H1 (cell line): ENCODE data around the gene ELOVL1. TPM values are rescaled to one million over a fixed set of nuclear protein-coding genes. Genes with fewer than 3 reads are reported as not detected.

ENCODE experiments used
- BCL11A ChIP-seq, 2 experiments: IDR thresholded peaks; one replicate each; pipeline ENCODE4 v1.6.1; 2011; ENCODE audit warnings: low read depth in 2 of 2, low read length in 2 of 2, mild to moderate bottlenecking in 2 of 2
- CREB1 ChIP-seq: IDR thresholded peaks from 2 replicates; pipeline ENCODE4 v1.6.1; 2012; ENCODE audit warnings: inconsistent platforms
- FOSL1 ChIP-seq: IDR thresholded peaks from 2 replicates; pipeline ENCODE4 v1.6.1; 2011; ENCODE audit warnings: mild to moderate bottlenecking, low read depth, low read length, moderate library complexity; ENCODE audit not compliant: insufficient read depth
- POLR2A ChIP-seq, 2 experiments: IDR thresholded peaks; 1 replicate in 1 of 2; 2 replicates in 1 of 2; pipeline ENCODE4 v1.6.1; 2011; ENCODE audit warnings: low read depth in 2 of 2, low read length in 2 of 2, mild to moderate bottlenecking in 2 of 2; ENCODE audit errors: control extremely low read depth in 1 of 2
- POLR2AphosphoS5 ChIP-seq: IDR thresholded peaks from 2 replicates; pipeline ENCODE4 v1.6.1; 2011; ENCODE audit warnings: low read depth, low read length
- SIRT6 ChIP-seq: IDR thresholded peaks from one replicate; pipeline ENCODE4 v1.7.1; 2012; ENCODE audit warnings: low read length, inconsistent platforms
- SP4 ChIP-seq: IDR thresholded peaks from 2 replicates; pipeline ENCODE4 v1.6.1; 2012; ENCODE audit warnings: low read length, inconsistent platforms
- SRF ChIP-seq: IDR thresholded peaks from 2 replicates; pipeline ENCODE4 v1.6.1; 2011; ENCODE audit warnings: mild to moderate bottlenecking, low read depth, low read length, moderate library complexity
- TAF1 ChIP-seq: IDR thresholded peaks from 2 replicates; pipeline ENCODE4 v1.6.1; 2011; ENCODE audit warnings: mild to moderate bottlenecking, low read depth, low read length
- TAF7 ChIP-seq: optimal IDR thresholded peaks from 2 replicates; pipeline ENCODE3; 2011; ENCODE audit warnings: low read depth, mild to moderate bottlenecking, inconsistent platforms, low read length, moderate library complexity, borderline replicate concordance
- TBP ChIP-seq: IDR thresholded peaks from 2 replicates; pipeline ENCODE4 v1.6.1; 2011; ENCODE audit warnings: low read depth, low read length, improper control_type of control experiment
- polyA plus RNA-seq, 7 experiments: library from polyadenylated mRNA; depleted of rRNA in 3 of 7; stranded (reverse) in 5 of 7; unstranded in 2 of 7; fragments of >200 nt in 5 of 7; fragments of 200-250 nt in 2 of 7; gene quantifications; 1 replicate in 5 of 7; 2 replicates in 1 of 7; 4 replicates in 1 of 7; pipeline versions ENCODE4 v1.2.1 to v1.2.3, GENCODE V29; 2011 to 2013; ENCODE audit warnings: missing spikeins in 2 of 7, mixed read lengths in 2 of 7
- total RNA-seq: library from RNA; stranded (reverse); fragmentation: NEBNext Ultra II Directional; extraction: Animal tissue kit (Norgen Biotek cat#: 25700); gene quantifications from 2 replicates; pipeline ENCODE4 v1.2.1, GENCODE V29; 2021
- TF ChIP-seq, protein P1 (sequence below): fragments of 300-600 bp; sonication (generic); IDR thresholded peaks from 2 replicates; pipeline ENCODE4 v1.7.1; 2012; ENCODE audit warnings: low read length, moderate library complexity, mild to moderate bottlenecking, inconsistent platforms; ENCODE audit not compliant: insufficient replicate concordance

The ELOVL1 gene
- total and polyA plus RNA-seq, 2 of the 8 experiments (the other 6 are each of a cell fraction or from before 2014, with no cell fraction given): 28.5 to 68.1 TPM

DNA sequence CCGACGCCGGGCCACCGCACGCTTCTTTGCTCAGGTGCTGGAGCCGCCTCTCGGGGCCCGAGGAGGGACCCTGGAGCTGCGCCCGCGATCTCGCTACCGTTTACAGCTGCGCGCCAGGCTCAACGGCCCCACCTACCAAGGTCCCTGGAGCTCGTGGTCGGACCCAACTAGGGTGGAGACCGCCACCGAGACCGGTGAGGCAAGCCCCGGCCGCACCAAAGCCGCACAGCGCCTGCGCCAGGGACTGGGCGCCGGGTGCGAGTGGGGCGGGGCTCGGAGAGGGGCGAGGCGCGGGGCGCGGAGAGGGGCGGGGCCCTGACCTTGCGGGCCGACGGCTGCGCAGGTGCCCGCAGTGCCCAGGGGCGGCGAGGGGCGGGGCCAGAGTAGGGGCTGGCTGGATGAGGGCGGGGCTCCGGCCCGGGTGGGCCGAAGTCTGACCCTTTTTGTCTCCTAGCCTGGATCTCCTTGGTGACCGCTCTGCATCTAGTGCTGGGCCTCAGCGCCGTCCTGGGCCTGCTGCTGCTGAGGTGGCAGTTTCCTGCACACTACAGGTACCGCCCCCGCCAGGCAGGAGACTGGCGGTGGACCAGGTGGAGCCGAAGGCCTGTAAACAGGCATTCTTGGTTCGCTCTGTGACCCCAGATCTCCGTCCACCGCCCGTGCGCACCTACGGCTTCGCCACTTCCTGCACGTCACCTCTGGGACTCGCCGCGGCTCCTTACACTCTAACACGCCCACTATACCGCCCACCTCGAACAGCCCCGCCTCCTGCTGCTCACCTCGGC, 18.8 kb downstream of the ELOVL1 start (continued):
- TF ChIP-seq, protein P1, sequence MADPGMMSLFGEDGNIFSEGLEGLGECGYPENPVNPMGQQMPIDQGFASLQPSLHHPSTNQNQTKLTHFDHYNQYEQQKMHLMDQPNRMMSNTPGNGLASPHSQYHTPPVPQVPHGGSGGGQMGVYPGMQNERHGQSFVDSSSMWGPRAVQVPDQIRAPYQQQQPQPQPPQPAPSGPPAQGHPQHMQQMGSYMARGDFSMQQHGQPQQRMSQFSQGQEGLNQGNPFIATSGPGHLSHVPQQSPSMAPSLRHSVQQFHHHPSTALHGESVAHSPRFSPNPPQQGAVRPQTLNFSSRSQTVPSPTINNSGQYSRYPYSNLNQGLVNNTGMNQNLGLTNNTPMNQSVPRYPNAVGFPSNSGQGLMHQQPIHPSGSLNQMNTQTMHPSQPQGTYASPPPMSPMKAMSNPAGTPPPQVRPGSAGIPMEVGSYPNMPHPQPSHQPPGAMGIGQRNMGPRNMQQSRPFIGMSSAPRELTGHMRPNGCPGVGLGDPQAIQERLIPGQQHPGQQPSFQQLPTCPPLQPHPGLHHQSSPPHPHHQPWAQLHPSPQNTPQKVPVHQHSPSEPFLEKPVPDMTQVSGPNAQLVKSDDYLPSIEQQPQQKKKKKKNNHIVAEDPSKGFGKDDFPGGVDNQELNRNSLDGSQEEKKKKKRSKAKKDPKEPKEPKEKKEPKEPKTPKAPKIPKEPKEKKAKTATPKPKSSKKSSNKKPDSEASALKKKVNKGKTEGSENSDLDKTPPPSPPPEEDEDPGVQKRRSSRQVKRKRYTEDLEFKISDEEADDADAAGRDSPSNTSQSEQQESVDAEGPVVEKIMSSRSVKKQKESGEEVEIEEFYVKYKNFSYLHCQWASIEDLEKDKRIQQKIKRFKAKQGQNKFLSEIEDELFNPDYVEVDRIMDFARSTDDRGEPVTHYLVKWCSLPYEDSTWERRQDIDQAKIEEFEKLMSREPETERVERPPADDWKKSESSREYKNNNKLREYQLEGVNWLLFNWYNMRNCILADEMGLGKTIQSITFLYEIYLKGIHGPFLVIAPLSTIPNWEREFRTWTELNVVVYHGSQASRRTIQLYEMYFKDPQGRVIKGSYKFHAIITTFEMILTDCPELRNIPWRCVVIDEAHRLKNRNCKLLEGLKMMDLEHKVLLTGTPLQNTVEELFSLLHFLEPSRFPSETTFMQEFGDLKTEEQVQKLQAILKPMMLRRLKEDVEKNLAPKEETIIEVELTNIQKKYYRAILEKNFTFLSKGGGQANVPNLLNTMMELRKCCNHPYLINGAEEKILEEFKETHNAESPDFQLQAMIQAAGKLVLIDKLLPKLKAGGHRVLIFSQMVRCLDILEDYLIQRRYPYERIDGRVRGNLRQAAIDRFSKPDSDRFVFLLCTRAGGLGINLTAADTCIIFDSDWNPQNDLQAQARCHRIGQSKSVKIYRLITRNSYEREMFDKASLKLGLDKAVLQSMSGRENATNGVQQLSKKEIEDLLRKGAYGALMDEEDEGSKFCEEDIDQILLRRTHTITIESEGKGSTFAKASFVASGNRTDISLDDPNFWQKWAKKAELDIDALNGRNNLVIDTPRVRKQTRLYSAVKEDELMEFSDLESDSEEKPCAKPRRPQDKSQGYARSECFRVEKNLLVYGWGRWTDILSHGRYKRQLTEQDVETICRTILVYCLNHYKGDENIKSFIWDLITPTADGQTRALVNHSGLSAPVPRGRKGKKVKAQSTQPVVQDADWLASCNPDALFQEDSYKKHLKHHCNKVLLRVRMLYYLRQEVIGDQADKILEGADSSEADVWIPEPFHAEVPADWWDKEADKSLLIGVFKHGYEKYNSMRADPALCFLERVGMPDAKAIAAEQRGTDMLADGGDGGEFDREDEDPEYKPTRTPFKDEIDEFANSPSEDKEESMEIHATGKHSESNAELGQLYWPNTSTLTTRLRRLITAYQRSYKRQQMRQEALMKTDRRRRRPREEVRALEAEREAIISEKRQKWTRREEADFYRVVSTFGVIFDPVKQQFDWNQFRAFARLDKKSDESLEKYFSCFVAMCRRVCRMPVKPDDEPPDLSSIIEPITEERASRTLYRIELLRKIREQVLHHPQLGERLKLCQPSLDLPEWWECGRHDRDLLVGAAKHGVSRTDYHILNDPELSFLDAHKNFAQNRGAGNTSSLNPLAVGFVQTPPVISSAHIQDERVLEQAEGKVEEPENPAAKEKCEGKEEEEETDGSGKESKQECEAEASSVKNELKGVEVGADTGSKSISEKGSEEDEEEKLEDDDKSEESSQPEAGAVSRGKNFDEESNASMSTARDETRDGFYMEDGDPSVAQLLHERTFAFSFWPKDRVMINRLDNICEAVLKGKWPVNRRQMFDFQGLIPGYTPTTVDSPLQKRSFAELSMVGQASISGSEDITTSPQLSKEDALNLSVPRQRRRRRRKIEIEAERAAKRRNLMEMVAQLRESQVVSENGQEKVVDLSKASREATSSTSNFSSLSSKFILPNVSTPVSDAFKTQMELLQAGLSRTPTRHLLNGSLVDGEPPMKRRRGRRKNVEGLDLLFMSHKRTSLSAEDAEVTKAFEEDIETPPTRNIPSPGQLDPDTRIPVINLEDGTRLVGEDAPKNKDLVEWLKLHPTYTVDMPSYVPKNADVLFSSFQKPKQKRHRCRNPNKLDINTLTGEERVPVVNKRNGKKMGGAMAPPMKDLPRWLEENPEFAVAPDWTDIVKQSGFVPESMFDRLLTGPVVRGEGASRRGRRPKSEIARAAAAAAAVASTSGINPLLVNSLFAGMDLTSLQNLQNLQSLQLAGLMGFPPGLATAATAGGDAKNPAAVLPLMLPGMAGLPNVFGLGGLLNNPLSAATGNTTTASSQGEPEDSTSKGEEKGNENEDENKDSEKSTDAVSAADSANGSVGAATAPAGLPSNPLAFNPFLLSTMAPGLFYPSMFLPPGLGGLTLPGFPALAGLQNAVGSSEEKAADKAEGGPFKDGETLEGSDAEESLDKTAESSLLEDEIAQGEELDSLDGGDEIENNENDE: no peak
- TF ChIP-seq CREB1: peak; percentile 64; the same call in 1 of the 2 replicates
- no peak for TF ChIP-seq FOSL1
- no peak for TF ChIP-seq TAF7
- no peak for TF ChIP-seq SIRT6
- peak; percentile 58 to 95 for TF ChIP-seq POLR2A (IDR thresholded peaks at IDR 0.05; ENCODE audit: control extremely low read depth in 1 of 2, low read depth in 2 of 2, low read length in 2 of 2)
- peak; percentile 92 for TF ChIP-seq POLR2AphosphoS5
- TF ChIP-seq TBP: peak; percentile 22; the same call in 1 of the 2 replicates
- no peak for TF ChIP-seq SRF
- no peak for TF ChIP-seq SP4
- TF ChIP-seq TAF1: peak; percentile 62
- TF ChIP-seq BCL11A (IDR thresholded peaks at IDR 0.05; ENCODE audit: low read depth in 2 of 2, low read length in 2 of 2): no peak
